Measurements from ENCODE around the gene TEX35.
"Not testable (repeated sequence)": the region's sequence is repeated elsewhere in the genome, so short reads cannot be mapped to it uniquely, and the experiment has no call there.

Gene TEX35

DNA sequence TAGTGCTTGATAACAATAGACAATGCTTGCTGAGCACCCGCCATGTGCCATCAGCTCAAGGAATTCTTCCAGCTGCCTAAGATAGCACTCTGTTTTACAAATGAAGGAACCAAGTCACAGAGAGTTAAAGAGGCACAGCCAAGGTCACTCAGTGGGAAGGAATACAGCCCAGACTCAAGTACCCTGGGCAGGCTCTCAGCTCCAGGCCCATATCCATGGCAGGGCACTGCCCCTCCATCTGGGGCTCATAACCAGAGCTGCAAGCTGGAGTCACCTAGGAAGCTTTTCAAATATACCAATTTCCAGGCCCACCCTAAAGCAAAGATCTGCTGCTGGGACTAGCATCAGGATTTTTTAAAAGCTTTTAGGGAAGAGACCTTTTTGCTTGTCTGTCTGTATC lies 17.8 kb upstream of the TEX35 start:
- DNase-seq, result no peak

GRCh38 chr1:178495741-178496409 lies 17.0 kb upstream of the TEX35 start:
- no peak for DNase-seq

- DNase-seq, result no peak
These were observed 16.3 kb upstream of the TEX35 start, which contains the start of gene CLEC20A for GRCh38 chr1:178496410-178497135. CLEC20A (minus strand) TSS chr1:178496964; CDS start chr1:178496939, 25 bp downstream.

DNA sequence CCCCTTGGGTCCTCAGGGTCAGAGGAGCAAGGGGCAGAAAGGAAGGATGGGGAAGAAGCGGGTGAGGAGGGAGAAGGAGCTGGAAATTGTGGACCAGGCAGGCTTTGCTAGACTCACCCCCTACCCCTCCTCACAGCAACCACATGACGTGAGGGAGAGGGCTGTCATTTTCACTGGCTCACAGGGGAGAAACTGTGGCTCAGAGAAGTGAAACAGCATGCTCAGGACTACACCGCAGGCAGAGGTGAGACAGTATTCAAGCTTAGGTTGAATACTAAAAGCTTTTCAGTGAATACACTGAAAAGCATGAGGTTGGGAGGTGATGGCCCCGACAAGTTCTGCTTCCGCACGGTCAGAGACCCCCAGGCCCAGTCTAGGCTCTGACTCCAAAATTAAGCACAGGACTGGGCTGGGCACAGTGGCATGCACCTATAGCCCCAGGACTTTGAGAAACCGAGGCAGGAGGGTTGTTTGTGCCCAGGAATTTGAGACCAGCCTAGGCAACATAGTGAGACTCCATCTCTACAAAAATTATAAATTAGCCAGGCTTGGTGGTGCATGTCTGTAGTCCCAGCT lies 14.9 kb upstream of the TEX35 start:
- no peak for DNase-seq

DNA sequence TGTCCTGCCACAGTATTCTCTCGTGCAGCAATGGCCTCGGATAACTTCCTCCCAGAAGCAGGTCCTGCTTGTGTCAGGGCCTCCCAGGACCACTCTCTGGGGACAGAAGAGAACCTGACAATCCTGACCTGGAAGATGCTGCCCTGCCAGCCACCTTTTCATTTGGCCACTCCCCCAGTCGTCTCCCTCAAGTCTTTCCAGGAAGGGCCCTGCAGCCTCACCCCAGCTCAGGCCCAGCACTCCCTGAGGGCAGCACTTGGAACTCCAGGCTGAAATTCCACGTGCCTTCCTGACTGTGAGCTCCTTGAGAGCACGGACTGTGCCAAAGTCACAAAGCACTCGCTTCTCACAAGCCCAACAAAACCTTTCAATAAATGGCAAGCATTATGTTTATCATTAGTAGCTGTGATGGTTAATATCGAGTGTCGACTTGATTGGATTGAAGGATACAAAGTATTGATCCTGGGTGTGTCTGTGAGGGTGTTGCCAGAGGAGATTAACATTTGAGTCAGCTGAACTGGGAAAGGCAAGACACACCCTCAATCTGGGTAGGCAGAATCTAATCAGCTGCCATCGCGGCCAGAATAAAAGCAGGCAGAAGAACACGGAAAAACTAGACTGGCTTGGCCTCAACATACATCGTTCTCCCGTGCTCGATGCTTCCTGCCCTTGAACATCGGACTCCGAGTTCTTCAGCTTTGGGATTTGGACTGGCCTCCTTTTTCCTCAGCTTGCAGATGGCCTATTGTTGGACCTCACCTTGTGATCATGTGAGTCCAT lies 13.8 kb upstream of the TEX35 start:
- DNase-seq, result no peak

- DNase-seq, result no peak
These were observed 12.7 kb upstream of the TEX35 start for GRCh38 chr1:178500091-178500770.

DNA sequence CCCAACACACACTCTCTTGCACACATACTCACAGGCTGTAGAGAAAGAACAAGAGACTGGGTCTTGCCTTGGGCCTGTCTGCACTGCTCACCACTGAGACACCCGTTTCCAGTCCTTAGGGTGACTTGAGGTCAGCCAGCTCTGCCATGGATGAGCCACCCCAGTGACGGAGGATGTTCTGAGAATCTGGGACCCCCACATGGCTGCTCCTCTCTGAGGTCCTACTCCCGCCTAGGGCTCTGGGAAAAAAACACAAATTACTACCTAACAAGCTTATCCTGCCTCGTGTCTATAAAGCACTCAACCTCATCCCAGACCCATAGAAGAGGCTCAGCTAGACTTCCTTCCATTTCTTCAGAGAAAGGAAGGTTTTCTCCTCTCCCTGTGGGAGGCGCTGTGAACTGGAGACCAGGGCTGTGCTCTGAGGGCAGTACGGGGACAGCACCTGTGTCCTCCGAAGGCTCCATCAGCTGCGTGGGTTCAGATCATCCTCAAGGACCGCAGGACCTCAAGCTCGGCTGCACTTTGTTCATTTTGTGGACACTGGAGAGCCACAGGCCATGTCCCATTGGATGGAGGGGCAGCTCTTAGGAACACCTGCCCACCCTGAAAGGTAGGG lies 11.9 kb upstream of the TEX35 start:
- no peak for DNase-seq

DNA sequence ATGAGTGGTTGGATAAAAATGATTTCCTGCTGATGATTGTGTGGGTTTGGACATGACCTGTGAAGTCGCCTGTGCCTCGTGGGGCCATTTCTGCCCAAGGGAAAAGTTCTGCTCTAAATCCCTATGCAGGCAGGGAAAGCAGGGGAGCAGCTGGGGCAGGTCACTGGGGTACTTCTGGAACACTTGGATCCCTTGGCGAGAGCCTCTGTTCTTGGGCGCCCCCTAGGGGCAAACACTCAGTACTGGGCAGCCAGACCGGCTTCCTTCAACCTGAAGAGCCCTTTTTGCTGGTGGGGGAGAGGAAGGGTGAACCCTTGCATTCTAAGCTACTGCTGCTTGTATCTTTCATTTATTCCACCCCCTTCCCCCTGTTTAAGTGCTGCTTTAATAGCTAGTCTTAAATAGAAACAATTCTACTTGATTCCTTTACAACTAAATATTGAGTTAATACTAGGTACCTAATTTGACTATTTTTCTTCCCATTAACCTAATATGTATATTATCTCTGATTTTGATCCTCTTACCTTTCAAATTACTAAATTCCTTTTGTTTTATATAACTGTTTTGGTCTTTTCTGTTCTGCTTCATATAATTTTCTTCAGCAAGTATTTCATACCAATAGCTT lies 11.1 kb upstream of the TEX35 start:
- peak; percentile 36 for DNase-seq

DNA sequence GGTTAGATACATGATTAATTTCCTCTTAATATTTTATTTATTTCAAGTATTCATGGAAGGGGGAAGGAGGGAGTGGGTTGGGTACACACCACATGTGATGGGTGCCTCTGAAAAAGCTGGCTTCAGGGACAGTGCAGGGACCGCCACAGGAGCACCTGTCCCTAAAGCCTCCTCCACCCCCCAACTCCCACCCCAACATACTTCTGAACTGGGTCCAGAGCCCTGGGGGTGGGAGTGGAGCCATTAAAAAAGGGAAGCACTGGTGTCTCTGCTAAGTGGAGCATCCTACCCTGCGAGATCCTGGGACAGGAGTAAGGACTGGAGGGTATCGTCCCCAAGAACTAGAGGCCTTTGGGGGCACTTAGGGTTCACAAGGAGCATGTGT lies 10.6 kb upstream of the TEX35 start:
- DNase-seq, result no peak

GRCh38 chr1:178502856-178503255 lies 10.1 kb upstream of the TEX35 start:
- no peak for DNase-seq

DNA sequence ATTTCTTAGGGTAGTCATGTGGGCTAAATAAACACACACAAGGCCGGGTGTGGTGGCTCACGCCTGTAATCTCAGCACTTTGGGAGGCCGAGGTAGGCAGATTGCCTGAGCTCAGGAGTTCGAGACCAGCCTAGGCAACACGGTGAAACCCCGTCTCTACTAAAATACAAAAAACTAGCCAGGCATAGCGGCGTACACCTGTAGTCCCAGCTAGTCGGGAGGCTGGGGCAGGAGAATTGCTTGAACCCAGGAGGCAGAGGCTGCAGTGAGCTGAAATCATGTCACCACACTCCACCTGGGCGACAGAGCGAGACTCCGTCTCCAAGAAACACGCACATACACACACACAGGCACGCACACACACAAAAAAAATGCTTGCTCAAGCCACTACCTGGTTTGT lies 9.6 kb upstream of the TEX35 start:
- not testable (repeated sequence) for DNase-seq

GRCh38 chr1:178503849-178504248 lies 9.1 kb upstream of the TEX35 start:
- DNase-seq, result no peak

- DNase-seq, result no peak
These were observed 8.6 kb upstream of the TEX35 start for GRCh38 chr1:178504286-178504685.

DNA sequence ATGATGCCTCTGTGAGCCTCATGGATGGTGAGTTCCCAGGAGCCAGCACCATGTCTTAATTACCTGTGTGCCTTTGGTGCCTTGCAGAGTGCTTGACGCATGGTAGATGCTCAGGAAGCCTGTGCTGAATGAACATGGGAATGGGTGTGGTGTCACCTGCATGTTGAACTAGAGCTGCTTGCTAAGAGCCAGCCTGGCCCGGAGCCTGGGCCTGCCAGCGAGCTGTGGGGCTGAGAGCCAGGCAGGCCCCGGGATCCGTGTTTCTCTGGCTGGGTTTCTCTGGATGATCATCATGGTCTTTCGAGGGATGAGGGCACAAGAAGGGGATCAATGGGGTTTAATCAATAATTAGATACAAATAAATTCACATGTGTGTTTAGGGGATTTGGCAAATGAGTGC lies 6.7 kb upstream of the TEX35 start:
- no peak for DNase-seq

GRCh38 chr1:178506669-178507068 lies 6.2 kb upstream of the TEX35 start:
- no peak for DNase-seq

GRCh38 chr1:178509414-178510007 lies 3.4 kb upstream of the TEX35 start:
- no peak for DNase-seq

- no peak for DNase-seq
These were observed 2.8 kb upstream of the TEX35 start for GRCh38 chr1:178510155-178510554.

- no peak for DNase-seq
These were observed 522 bp downstream of the TEX35 start for GRCh38 chr1:178513278-178513983.

GRCh38 chr1:178516110-178516509 lies 3.2 kb downstream of the TEX35 start:
- DNase-seq, result no peak

GRCh38 chr1:178518894-178519293 lies 6.0 kb downstream of the TEX35 start:
- DNase-seq, result no peak

DNA sequence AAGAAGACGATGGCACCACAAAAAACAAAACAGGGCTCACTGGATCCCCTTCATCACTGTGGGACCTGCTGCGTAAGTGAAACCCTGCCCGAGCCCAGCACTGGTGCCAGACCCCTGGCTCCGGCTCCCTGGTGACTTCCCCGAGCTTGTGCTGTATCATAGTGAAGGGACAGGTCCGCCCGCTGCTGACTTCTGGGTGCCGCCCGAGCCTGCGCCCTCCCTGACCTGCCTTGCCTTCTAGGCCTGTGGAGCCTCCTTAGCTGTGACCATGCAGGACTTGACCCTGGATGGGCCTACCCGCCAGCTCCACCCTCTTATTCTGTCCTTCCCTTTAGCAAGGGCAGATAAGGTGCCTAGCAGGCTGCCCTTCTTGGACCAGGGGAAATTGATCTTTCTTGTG lies 7.9 kb downstream of the TEX35 start:
- DNase-seq, result no peak
